Coronary artery (tissue), 2 donors: Measurements from ENCODE around the gene OVOL2.
"Not testable (repeated sequence)": the region's sequence is repeated elsewhere in the genome, so short reads cannot be mapped to it uniquely, and the experiment has no call there.

Experiments used
- DNase-seq: peaks from one replicate; pipeline ENCODE4 v3.0.0-alpha.2; 2017; ENCODE audit warnings: low spot score
- H3K27ac ChIP-seq, 2 donors: fragments of 200-600 bp; sonication (generic); one replicate each; pipeline ENCODE4 v1.5.1; 2016 to 2019
- H3K4me3 ChIP-seq: fragments of 200-600 bp; sonication (generic); 2 replicates; pipeline ENCODE4 v1.5.1; 2016; ENCODE audit warnings: mild to moderate bottlenecking, moderate library complexity
- TF ChIP-seq, protein P1 (sequence below): fragments of 200-600 bp; sonication (generic); IDR thresholded peaks from one replicate; pipeline ENCODE4 v1.5.1; 2019; ENCODE audit warnings: antibody characterized with exemption

Gene OVOL2

GRCh38 chr20:18057101-18057993 lies at the start of gene OVOL2:
Gene OVOL2 (minus strand): TSS chr20:18057916. CDS start chr20:18057634, 282 bp downstream.
- no peak for DNase-seq
- no peak within 1 kb of the TSS for H3K27ac ChIP-seq
- TF ChIP-seq, protein P1, sequence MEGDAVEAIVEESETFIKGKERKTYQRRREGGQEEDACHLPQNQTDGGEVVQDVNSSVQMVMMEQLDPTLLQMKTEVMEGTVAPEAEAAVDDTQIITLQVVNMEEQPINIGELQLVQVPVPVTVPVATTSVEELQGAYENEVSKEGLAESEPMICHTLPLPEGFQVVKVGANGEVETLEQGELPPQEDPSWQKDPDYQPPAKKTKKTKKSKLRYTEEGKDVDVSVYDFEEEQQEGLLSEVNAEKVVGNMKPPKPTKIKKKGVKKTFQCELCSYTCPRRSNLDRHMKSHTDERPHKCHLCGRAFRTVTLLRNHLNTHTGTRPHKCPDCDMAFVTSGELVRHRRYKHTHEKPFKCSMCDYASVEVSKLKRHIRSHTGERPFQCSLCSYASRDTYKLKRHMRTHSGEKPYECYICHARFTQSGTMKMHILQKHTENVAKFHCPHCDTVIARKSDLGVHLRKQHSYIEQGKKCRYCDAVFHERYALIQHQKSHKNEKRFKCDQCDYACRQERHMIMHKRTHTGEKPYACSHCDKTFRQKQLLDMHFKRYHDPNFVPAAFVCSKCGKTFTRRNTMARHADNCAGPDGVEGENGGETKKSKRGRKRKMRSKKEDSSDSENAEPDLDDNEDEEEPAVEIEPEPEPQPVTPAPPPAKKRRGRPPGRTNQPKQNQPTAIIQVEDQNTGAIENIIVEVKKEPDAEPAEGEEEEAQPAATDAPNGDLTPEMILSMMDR: no peak

DNA sequence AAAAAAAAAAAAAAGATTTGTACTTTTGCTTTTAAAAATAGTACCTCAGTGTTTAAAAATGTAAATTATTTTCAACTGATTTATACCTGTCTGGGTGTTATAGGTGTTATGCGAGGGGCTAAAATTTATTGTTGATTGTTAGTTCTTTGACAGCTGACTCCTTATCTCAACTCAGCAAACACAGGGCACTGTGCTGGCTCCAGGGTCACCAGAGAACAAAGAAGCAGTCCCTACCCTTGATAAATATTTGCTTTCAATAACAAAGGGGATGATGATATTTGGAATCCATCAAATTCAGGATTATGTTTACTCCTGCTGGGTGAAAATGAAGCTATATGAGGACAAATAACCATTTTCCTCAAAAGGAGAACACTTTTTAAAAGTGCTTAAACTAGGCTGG lies 45.8 kb upstream of the OVOL2 start:
- Histone ChIP-seq H3K4me3 (no peak overlapping the region), H3K27ac (no peak overlapping the region)
- no peak for DNase-seq
- TF ChIP-seq, protein P1: no peak

More at GRCh38 chr20:18057101-18057993, at the start of gene OVOL2:
- H3K4me3 ChIP-seq: peak within 1 kb of the TSS; percentile 70

DNA sequence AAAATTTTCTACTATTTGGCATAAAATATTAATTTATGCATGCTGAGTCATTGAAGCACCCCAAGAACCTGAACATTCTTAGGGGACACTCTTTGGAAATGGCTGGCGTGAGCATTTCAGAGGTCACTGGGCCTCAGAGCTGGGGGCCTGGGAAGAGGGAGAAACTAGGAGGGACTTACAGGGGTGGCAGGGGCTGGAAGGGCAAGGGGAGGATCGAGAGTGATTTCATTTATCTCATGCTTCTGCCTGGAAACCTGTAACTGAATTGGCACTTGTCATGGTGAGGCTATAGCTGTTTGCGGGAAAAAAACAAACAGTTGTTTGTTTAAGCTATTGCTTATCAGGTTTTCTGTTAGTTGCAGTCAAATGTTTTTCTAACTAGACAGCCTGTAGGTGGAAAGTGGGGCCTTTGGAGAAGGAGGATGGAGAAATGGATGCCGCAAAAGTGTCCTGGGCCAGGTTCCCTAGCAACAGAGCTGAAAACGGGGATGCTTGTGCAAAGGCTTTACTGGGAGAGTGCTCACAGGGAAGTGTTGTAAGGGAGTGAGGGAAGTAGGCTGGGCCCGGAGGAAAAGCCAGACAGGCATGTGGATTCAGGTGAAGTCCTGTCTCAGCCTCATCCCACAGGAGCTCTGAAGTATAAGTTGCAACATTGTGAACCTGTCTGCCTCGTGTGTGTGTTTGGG lies 43.6 kb upstream of the OVOL2 start:
- Histone ChIP-seq H3K4me3 (no peak overlapping the region), H3K27ac (no peak overlapping the region)
- no peak for DNase-seq
- TF ChIP-seq, protein P1: no peak

DNA sequence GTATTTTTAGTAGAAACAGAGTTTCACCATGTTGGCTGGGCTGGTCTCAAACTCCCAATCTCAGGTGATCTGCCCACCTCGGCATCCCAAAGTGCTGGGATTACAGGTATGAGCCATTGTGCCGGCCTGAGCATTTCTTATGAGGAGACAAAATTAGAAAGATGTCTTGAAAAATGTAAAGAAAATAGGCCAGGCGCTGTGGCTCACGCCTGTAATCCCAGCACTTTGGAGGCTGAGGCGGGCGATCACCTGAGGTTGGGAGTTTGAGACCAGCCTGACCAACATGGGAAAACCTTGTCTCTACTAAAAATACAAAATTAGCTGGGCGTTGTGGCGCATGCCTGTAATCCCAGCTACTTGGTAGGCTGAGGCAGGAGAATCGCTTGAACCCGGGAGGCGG lies 42.9 kb upstream of the OVOL2 start:
- DNase-seq: not testable (repeated sequence)

DNA sequence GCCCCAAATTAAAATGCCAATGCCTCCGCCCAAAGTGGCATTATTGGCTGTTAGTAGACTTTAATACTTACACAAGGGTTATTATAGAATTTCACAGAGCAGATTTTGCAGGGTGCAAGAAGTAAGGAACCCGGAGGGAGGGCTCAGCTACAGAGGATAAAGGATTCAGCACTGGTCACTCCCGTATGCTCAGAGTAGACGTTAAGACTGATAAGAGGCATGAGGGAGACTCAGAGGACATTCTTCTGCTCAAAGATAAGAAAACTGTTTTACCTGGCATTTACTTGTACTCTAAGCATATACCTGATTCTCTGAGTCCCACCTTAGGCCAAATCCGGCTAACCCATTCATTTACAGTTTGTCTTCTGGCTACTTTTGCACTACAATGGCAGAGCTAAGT lies 36.5 kb upstream of the OVOL2 start:
- Histone ChIP-seq H3K4me3 (no peak overlapping the region), H3K27ac (no peak overlapping the region)
- TF ChIP-seq, protein P1: no peak
- no peak for DNase-seq

More for the DNA sequence above, 42.9 kb upstream of the OVOL2 start:
- not testable (repeated sequence) for H3K27ac ChIP-seq, H3K4me3 ChIP-seq

DNA sequence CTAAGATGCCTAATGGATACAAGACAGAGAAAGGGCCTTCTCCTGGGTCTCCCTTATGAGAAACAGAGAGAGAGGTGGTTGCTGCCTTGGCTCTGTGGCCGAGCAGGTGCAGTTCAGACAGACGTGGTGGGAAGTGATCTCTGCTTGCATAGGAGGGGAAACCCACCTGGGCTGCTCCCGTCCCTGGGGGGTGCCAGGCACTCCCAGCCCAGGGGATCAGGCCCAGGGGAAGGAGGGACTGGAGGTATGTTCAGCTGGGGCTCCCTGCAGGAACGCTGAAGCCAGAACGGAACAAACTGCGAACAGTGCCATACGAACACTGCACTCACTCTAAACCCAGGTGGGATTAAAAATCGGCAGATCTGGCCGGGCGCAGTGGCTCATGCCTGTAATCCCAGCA lies 35.7 kb upstream of the OVOL2 start:
- TF ChIP-seq, protein P1: no peak

DNA sequence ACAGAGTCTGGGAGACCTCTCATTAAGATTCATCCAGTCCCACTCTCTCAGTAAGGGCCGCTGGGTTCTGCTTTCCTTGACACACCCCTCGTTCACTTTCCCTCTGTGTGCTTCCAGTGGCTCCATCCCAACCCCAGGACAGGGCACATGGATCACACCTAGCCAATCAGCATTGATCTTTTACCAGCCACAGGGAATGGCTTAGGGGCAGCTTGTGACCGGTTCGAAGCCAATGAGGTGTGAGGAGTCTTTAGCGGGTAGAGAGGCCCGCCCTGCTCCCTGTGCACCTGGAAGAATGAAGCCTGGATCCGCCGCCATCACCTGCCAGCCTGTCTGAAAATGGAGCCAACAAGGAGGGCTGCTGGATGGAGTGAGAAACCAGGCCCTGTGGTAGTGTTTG lies 35.2 kb upstream of the OVOL2 start:
- TF ChIP-seq, protein P1: no peak
- DNase-seq: no peak
- no peak overlapping the region for H3K4me3 ChIP-seq
- no peak overlapping the region for H3K27ac ChIP-seq

More for the DNA sequence above, 35.7 kb upstream of the OVOL2 start:
- DNase-seq: no peak
- Histone ChIP-seq H3K27ac (no peak overlapping the region), H3K4me3 (no peak overlapping the region)
